ENCODE results near the gene FRMD7. TPM values are rescaled to one million over a fixed set of nuclear protein-coding genes. Genes with fewer than 3 reads are reported as not detected.

FRMD7 gene
- total RNA-seq, 2 donors from 2014 or later = not detected

DNA sequence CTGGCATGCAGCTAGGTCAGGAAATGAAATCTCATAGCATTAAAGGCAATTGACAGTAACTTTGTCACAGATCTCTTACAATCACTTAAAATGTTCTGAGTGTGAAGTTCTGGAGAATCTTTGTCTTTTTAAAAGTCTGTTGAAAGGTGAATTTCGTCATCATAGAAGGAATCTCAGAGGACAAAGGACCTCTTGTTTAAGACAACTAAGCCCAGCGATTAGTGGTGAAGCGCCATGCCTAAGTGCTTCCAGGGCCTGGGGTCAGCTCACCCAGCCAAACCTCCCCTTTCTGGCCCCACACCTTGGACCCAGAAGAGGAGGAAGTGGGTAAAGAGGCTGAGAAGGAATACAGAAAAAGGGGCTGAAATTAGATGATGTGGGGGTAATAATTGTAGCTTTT is 8.5 kb downstream of the FRMD7 start:
- Histone ChIP-seq H3K27ac (no peak overlapping the region), H3K4me1 (replicated peaks) (no peaks in the 10 kb centered on the region), H3K9me3 (no peaks in the 10 kb centered on the region), H3K4me3 (no peak overlapping the region), H3K36me3 (no peaks in the 10 kb centered on the region), H3K27me3 (replicated peaks; ENCODE audit: insufficient read depth) (no peaks in the 10 kb centered on the region)
- intact Hi-C loops (cut with DNase I) = no loop called here
- no peak for TF ChIP-seq POLR2A (IDR thresholded peaks at IDR 0.05)
- TF ChIP-seq, protein P1, sequence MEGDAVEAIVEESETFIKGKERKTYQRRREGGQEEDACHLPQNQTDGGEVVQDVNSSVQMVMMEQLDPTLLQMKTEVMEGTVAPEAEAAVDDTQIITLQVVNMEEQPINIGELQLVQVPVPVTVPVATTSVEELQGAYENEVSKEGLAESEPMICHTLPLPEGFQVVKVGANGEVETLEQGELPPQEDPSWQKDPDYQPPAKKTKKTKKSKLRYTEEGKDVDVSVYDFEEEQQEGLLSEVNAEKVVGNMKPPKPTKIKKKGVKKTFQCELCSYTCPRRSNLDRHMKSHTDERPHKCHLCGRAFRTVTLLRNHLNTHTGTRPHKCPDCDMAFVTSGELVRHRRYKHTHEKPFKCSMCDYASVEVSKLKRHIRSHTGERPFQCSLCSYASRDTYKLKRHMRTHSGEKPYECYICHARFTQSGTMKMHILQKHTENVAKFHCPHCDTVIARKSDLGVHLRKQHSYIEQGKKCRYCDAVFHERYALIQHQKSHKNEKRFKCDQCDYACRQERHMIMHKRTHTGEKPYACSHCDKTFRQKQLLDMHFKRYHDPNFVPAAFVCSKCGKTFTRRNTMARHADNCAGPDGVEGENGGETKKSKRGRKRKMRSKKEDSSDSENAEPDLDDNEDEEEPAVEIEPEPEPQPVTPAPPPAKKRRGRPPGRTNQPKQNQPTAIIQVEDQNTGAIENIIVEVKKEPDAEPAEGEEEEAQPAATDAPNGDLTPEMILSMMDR (IDR thresholded peaks at IDR 0.05) = no peak
- no peak for TF ChIP-seq POLR2AphosphoS5 (IDR thresholded peaks at IDR 0.05)
- WGBS = 70% methylated on average over 3 of the region's 3 CpGs
- DNase-seq (ENCODE audit: low spot score) = no peak

DNA sequence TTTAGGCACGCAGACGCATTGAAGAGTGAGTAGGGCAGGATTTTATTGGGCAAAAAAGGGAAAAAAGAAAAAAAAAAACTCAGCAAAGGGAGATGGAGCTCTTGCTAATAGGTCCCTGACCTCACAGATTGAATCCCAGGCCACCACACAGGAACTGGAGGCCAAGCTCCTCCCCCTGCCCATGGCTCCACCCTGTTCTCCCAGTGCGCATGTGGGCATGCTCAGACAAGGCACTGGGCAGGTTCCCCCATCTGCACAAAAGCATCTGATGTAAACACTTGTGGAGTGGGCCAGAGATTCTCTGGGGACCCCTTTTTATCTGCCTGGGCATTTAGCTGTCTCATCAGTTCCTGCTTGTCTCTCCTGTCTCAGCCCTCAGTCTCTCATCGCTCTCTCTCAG is 9.5 kb downstream of the FRMD7 start:
- DNase-seq (ENCODE audit: low spot score) = no peak
- no peaks in the 10 kb centered on the region for H3K36me3 ChIP-seq
- no peaks in the 10 kb centered on the region for H3K9me3 ChIP-seq
- no peaks in the 10 kb centered on the region for H3K27me3 ChIP-seq (replicated peaks; ENCODE audit: insufficient read depth)
- intact Hi-C loops (cut with DNase I) = no loop called here
- TF ChIP-seq POLR2A (IDR thresholded peaks at IDR 0.05) = no peak
- TF ChIP-seq, protein P1 (IDR thresholded peaks at IDR 0.05) = no peak
- H3K4me1 ChIP-seq (replicated peaks) = no peaks in the 10 kb centered on the region
- H3K4me3 ChIP-seq = no peak overlapping the region
- 91% methylated on average over 4 of the region's 4 CpGs for WGBS
- H3K27ac ChIP-seq = no peak overlapping the region

DNA sequence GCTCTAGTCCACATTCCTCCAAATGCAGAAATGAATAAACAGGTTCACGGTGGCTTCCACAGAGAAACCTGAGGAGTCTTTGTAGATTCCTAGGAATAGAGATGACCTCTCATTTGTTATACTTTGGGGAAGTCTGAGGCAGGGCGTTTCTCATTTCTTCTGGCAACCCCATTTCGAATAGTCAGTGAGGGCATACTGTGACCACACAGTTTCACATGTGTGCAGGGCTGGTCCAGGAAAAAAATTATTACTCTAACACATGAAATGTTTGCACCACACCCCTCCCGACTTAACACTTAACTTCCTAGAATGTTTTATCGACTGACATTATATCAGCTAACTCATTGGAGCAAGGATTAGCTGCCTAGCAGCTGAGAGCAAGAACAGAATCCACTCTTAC is 12.0 kb downstream of the FRMD7 start:
- intact Hi-C loops (cut with DNase I) = no loop called here
- H3K27ac ChIP-seq = no peak overlapping the region
- WGBS = 84% methylated on average over 5 of the region's 5 CpGs

GRCh38 chrX:132114607-132115006 is 13.2 kb downstream of the FRMD7 start:
- H3K27ac ChIP-seq = no peak overlapping the region
- no peaks in the 10 kb centered on the region for H3K27me3 ChIP-seq (replicated peaks; ENCODE audit: insufficient read depth)
- no peak overlapping the region for H3K4me3 ChIP-seq
- no peaks in the 10 kb centered on the region for H3K36me3 ChIP-seq
- TF ChIP-seq, protein P1 (IDR thresholded peaks at IDR 0.05) = no peak
- no peak for TF ChIP-seq POLR2A (IDR thresholded peaks at IDR 0.05)
- no peak for TF ChIP-seq POLR2AphosphoS5 (IDR thresholded peaks at IDR 0.05)
- H3K9me3 ChIP-seq = no peaks in the 10 kb centered on the region
- DNase-seq (ENCODE audit: low spot score) = no peak
- intact Hi-C loops (cut with DNase I) = no loop called here
- H3K4me1 ChIP-seq (replicated peaks) = no peaks in the 10 kb centered on the region

More for the DNA sequence above, 12.0 kb downstream of the FRMD7 start:
- Histone ChIP-seq H3K4me1 (replicated peaks) (no peaks in the 10 kb centered on the region), H3K27me3 (replicated peaks; ENCODE audit: insufficient read depth) (no peaks in the 10 kb centered on the region), H3K36me3 (no peaks in the 10 kb centered on the region), H3K9me3 (no peaks in the 10 kb centered on the region), H3K4me3 (no peak overlapping the region)
- no peak for DNase-seq (ENCODE audit: low spot score)
- TF ChIP-seq, protein P1 (IDR thresholded peaks at IDR 0.05) = no peak
- TF ChIP-seq POLR2A (IDR thresholded peaks at IDR 0.05) = no peak
- TF ChIP-seq POLR2AphosphoS5 (IDR thresholded peaks at IDR 0.05) = no peak

- no peak overlapping the region for H3K4me3 ChIP-seq
- H3K27me3 ChIP-seq (replicated peaks; ENCODE audit: insufficient read depth) = no peaks in the 10 kb centered on the region
- no peak for DNase-seq (ENCODE audit: low spot score)
- H3K9me3 ChIP-seq = no peaks in the 10 kb centered on the region
- no peaks in the 10 kb centered on the region for H3K36me3 ChIP-seq
- no peak overlapping the region for H3K27ac ChIP-seq
- no peaks in the 10 kb centered on the region for H3K4me1 ChIP-seq (replicated peaks)
- intact Hi-C loops (cut with DNase I) = no loop called here
- TF ChIP-seq POLR2A (IDR thresholded peaks at IDR 0.05) (no peak), POLR2AphosphoS5 (IDR thresholded peaks at IDR 0.05) (no peak)
- TF ChIP-seq, protein P1 (IDR thresholded peaks at IDR 0.05) = no peak
Measured at GRCh38 chrX:132107291-132107690, 20.5 kb downstream of the FRMD7 start.
